Non-pigmented ciliary epithelial cell (primary cell): ENCODE measurements around the gene FHL3.
"Not testable (repeated sequence)": the region's sequence is repeated elsewhere in the genome, so short reads cannot be mapped to it uniquely, and the experiment has no call there.

ENCODE experiments used
- DNase-seq: peaks from one replicate; pipeline ENCODE4 v3.0.0-alpha.2; 2010; ENCODE audit warnings: low read depth

Gene FHL3

DNA sequence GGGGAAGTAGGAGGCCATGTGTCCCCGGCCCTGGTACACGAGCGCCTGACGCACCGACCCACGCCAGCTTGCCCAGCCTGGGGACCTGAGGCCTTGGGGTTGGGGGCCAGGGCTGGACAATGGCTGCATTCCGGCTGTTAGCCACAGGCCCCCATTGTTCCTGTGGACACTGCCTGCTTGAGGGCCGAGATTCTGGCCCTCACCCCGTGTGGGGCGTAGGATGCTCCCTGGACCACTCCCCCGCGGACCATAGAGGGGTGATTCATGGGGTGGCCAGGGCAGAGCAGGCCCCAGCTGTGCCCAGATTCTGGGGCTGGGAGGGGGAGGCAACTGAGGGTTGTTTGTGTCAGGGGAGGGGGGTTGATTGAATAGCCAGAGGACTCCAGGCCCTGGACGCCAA is 29.6 kb upstream of the FHL3 start:
- no peak for DNase-seq

DNA sequence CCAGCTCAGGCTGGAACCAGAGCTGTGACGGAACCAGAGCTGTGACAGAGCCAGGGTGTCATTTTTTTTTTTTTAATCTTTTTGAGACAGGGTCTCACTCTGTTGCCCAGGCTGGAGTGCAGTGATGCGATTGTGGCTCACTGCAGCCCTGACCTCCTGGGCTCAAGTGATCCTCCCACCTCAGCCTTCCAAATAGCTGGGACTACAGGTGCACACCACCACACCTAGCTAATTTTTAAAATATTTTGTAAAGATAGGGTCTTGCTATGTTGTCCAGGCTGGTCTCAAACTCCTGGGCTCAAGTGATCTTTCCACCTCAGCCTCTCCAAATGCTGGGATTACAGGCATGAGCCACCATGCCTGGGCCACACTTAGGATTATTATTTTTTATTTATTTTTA is 27.7 kb upstream of the FHL3 start:
- not testable (repeated sequence) for DNase-seq

- DNase-seq = no peak
These were observed 26.2 kb upstream of the FHL3 start for GRCh38 chr1:38031513-38031866.

GRCh38 chr1:38030596-38031512 is 25.5 kb upstream of the FHL3 start:
- no peak for DNase-seq

DNA sequence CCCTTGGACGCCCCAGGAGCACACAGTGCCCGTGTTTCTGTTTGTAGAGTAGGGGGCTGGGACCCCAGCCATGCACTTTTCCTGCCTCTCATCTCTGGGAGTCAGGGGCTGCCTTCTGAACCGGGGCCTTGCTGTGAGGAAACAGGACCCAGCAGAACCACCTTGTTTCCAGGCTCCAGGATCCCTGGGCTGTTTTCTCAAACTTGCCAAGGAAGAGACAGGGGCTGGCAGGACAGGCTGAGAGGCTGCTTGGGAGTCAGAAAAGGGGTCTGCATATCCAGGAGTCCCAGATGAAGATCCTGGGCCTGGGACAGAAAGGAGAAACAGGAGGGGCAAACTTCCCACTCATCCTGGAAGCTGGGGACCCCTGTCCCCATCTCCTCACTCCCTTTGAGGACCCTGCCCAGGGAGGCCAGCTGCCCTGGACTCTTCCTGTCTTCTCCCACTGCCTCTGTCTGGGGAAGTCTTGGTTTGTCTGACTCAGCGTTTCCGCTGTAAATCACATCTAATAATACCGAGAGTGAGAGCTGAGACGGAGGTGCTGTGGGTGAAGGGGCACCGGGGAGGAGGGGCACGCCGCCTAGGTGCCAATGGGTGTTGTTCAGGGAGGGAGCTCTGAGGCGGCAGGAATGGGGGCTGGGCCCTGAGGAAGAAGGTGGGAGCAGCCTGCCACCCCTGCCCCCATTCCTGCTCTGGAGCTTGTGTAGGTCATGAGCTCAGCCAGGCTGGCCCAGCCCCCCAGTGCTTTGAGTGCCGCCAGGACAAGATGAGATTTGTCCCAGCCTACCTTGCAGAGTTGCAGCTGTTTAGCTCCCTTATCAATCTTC is 24.6 kb upstream of the FHL3 start:
- no peak for DNase-seq

DNA sequence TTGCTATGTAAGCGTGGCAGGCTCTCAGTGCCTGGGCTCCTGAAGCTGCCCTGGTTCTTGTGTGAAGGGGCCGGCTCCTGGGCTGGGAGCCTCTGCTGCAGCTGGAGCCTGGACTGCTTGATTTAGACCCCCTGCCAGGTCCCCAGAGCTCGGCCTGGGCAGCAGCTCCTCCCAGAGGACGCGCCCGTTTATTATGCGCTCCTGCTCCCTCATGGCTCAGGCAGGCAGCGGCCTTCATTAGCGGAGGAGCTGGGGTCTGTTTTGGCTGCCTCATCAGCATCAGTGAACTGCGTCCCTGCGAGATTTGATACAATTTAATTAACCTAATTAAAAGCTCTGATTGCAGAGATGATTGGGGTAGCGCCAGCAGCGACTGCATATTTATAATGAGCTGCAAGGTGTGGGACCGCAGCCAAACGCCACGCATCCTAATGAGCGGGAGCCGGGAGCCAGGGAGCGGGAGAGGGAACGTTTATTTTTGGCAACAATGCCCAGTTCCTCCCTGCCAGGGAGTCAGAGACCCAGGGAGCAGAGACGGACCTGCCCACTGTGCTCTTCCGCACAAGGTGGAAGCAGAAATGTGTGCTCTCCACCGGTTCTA is 23.9 kb upstream of the FHL3 start:
- no peak for DNase-seq

DNA sequence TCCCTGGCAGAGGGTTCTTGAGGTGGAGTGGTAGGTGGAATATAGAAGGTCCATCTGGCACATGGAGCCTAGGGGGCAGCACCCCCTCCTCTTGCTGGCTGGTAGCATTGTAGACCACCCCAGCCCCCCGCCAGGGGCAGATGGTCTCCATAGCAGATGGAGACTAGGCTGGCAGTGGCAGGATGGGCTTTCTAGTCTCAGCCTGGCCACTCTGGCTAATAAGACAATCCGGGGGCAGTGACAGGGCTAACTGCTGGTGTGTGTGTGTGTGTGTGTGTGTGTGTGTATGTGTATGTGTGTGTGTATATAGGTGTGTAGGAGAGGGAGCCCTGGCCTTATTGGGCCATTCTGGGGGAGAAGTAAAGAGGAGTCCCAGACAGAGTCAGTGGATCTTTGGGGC is 23.4 kb upstream of the FHL3 start:
- no peak for DNase-seq

DNA sequence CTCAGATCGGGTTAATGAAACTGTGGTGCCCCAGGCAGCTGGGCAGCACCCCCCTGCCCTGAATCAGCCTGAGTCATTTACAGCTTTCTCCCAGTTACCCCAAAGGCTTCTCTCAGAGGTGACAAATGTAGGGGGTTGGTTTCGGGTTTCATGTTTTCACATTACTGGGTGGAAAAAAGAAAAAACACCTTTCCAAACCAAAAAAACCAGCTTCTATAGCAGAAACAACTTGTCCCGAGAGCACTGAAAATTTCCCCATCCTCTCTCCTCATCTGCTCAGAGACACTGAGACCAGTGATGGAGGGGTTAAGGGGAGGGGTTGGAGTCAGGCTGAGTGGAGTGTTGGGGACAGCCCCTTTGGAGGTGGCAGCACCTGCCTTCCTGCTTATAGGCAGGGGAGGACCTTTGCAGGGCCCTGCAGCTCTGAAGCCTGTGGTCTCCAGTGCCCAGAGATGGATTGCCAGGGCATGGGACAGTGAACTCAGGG is 22.8 kb upstream of the FHL3 start:
- DNase-seq = no peak

DNA sequence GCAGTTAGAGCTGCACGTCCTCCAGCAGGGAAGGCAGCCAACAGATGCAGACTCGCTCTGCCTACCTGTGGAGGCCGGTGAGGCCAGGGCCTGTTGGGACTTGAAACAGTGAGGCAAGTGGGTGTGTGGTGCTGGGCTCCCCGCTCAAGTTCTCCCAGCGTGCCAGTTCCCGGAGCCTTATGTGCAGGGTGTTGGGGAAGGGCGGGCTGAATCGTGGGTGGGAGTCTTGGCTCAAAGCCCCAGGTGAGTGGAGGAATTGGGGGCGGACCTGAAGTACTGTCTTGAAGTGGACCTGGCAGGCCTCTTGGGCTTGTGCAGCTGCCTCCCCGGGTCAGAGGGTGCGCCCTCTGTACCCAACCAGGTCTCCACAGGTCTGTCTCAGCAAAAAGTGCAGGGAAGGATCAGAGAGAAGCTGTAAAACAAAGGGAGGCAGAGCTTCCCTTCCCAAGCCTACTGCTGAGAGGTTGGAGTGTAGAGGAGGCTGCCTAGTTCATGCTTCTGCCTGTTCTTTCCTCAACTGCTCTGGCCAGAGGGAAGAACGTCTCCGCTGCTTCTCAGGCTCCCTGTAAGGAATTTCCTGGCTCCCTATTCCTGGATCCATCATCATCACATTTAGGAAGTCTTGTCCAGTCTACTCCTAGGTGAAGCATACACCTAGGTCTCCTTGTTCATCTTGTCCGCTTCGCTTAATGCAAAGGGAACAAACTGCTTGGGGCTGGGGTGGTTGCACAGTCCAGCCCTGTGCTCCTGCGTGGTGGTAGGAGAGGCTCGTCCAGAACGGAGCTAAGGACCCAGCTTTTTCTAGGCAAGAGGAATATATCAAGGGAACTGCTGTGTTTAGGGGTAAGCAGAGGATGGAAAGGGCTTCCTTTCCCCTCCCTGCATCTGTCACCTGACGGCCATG is 22.1 kb upstream of the FHL3 start:
- no peak for DNase-seq

DNA sequence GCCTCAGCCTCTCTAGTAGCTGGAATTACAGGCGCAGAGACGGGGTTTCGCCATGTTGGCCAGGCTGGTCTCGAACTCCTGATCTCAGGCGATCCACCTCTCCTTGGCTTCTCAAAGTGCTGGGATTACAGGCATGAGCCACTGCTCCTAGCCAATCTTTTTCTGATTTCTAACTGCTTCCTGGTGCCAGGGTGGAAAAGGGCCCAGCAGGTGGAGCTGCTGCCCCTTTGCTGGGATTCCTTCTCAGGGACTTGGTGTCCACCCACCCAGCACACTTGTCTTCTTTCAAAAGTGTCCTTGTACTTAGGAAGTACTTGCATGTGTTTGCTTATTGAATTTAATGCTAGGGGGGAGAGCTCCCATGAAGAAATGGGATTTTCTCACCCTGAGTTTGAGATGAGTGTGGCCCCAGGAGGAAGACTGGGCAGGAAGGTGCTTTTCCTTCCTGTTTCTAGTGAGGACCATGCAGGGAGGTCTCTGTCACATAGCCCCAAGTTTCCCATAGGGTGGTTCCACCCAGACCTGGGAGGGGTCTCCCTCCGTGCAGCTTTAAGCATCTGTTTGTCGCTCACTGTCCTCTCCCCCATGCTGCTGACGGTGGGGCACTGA is 21.4 kb upstream of the FHL3 start:
- DNase-seq = no peak

DNA sequence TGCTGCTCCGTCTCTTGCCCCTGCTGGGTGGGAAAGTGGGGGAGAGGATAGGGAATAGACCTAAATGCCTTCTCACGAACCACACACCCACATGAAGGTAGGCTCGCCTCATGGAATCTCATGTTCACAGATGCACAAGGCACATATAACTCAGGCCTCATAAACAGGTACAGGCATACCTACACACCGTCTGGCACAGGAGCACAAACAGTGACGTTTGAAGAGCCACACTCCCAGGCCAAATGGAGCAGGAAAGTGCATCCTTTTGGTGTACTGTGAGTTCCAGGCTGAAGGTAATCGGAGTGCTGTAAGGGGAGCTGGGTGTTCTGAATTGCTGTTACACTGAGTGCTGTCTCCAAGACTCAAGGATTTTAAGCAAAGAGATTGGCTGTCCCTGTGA is 20.4 kb upstream of the FHL3 start:
- DNase-seq = no peak

DNA sequence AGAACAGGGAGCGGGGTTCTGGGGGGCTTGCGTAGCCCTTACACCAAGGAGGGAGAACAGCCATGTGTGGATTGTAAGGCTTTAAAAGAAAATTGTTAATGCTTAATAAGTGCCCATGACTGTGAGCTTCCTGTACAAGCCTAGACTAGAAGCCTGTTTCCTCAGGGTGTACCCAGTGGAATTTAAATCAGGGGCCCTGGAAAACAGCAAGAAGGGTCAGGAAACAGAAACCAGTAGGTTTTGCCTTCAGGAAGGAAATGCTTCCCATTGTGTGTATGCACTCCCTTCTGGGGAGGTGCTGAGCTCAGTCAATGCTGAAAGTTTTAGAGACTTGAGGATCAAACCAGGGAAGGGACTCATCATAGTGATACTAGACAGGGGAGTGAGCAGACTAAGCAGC is 19.9 kb upstream of the FHL3 start:
- DNase-seq = no peak

- no peak for DNase-seq
These were observed 17.5 kb upstream of the FHL3 start for GRCh38 chr1:38022810-38023209.

GRCh38 chr1:38021969-38022368 is 16.7 kb upstream of the FHL3 start:
- no peak for DNase-seq

DNA sequence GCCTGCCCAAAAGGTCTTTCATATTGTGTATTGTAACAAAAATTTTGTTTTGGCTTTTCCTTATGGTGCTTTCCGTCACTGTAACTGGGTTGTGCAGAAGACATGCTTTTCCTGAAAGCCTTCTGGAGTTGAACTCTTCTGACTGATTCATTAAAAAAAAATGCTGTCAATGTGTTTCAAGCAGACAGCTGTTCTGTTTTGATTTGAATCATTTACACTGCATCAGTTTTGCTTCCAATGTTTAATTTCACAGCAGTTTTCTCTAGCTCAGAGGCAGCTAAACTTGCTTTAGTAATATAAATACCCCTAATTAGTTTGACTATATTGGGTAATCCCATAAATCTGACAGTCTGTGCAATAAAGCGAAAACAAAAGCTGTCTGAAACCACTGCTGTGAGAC is 15.1 kb upstream of the FHL3 start:
- DNase-seq = no peak

DNA sequence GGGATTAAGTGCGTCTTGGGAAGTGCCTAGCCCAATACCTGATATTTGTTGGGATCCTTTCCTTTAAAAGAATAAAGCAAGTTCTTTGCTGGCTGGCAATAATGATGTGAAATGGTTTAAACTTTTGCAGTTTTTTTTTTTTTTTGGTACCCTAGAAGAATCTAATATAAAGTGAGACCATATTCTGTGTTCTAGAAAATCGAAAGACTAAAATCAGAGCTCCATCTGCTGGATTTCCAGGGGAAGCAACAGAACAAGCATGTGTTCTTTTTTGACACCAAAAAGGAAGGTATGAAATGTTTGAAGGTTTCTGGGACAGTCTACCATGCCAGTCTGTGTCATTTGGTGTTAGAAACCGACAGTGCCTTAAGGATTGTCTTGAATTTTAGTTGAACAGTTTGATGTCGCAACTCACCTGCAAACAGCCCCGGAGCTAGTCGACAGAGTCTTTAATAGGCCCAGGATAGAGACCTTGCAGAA is 13.6 kb upstream of the FHL3 start:
- DNase-seq = no peak

- DNase-seq = no peak
These were observed 10.8 kb upstream of the FHL3 start for GRCh38 chr1:38015978-38016725.

DNA sequence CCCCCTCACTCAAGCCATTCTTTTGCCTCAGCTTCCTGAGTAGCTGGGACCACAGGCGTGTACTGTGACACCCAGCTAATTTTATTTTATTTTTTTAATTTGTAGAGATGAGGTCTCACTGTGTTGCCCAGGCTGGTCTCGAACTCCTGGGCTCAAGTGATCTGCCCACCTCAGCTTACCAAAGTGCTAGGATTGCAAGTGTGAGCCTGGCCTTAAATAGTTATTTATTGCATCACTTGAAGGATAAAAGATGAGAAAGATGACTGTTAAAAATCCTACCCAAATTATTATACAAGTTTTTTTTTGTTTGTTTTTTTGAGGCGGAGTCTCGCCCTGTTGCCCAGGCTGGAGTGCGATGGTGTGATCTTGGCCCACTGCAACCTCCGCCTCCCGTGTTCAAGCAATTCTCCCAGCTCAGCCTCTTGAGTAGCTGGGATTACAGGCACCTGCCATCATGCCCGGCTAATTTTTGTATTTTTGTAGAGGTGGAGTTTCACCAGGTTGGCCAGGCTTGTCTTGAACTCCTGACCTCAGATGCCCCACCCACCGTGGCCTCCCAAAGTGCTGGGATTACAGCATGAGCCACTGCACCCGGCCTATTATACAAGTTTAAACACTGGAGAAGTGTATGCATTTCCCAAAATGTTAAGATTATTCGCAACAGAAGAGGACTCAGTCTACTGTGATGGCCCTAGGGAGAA is 9.6 kb upstream of the FHL3 start:
- DNase-seq = no peak

DNA sequence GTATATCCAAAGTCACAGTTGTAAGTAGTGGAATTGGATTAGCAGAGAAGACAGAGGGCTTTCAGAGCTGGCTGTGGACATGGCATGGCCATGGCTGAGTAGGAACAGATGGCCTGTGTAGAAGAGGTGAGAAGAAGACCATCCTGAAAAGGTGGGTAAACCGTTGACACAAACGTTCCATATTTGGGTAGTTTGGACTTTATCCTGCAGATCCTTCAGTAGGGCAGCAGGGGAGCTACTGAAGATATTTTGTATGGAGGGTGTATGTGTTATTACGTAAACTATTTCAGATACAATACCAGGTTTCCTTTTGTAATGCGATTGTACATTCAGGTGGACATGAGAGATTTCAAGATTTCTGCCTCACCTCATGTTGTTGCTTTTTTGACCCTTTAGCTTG is 8.9 kb upstream of the FHL3 start:
- DNase-seq = no peak

DNA sequence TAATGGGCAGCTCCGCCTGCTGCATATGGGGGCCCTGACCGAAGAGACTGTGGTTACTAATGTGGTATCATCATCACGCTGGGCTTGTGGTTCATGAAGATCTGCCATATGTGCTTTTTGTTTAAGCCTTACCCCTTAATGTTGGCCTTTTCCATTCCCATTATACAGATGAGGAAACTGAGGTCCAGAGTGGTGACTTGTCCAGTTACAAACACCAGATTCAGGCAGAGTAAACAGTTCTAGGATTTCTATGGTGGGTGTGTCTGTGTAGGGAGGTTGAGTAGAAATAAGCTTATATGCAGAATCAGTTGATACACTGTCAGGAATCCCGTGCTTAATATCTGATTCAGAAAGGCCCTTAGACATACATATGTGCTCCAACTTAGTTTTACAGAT is 7.9 kb upstream of the FHL3 start:
- no peak for DNase-seq
